ENCODE results near the gene SLC35E4. TPM values are rescaled to one million over a fixed set of nuclear protein-coding genes. Genes with fewer than 3 reads are reported as not detected.
A peak's percentile ranks its signal among the peaks of the same experiment; 100 is the strongest.
"Not testable (repeated sequence)": the region's sequence is repeated elsewhere in the genome, so short reads cannot be mapped to it uniquely, and the experiment has no call there.

The SLC35E4 gene
- total RNA-seq, 2 donors from 2014 or later = 5.8 to 16.1 TPM

DNA sequence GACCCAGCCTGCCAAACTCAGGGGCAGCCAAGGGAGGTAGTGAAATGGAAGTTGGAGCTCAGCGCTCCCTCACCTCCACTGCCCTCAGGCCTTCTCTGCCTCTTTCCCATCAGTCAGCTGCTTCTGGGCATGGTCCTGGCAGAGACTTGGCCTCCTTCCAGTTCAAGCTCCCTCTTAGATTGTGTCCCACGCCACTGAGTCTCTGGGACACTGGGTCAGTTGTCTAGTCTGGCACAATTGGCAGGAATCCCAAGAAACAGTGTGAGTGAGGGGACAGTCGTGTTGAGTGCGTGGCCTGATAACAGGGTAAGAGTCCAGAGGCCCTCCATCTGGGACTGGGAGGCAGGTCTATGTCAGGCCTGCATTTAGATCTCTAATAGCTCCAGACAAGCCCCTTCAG is 7.1 kb upstream of the SLC35E4 start:
- no peak overlapping the region for H3K4me3 Mint-ChIP-seq
- H3K9me3 Mint-ChIP-seq = no peaks in the 10 kb centered on the region
- no peaks in the 10 kb centered on the region for H3K4me1 Mint-ChIP-seq
- H3K27me3 Mint-ChIP-seq = no peaks in the 10 kb centered on the region
- H3K27ac Mint-ChIP-seq = no peak overlapping the region
- no peak for ATAC-seq (replicated peaks)
- H3K36me3 Mint-ChIP-seq (ENCODE audit: low read depth) = no peaks in the 10 kb centered on the region

GRCh38 chr22:30631469-30631868 is 4.1 kb upstream of the SLC35E4 start:
- not testable (repeated sequence) for H3K27ac Mint-ChIP-seq, H3K4me3 Mint-ChIP-seq

DNA sequence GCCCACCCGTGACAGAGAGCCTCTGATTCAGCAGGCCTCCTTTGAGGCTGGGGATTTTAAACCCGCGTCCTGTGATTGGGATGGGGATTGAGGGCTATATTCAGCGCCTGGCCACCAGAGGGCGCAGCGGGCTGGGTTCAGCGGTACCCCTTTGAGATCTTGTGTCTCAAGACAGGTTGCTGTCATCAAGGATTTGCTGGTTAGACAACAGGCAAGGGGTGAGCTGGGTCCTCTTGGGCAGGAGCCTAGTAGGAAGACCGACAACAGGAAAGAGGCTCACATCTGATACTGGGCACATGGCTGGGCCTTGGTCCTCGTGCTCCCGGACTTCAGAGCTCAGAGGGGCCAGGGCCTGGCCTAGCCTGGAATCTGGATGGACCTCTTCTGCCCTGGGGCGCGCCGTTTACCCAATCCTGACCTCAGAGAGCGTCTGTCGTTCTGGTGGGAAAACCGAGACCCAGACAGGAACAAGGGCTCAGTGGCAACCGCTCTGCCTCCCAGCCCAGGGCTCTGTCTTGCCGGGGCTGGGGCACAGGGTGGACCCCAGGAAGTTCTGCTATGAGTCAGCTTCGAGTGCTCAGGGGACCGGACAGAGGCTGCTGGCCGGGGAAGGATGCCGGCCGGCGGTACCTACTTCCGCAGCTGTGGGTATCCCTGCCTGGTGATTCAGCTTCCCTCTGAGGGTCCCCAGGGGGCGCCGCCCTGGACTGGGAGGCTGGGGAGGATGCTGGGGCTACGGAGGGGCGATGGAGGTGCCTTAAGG is 929 bp upstream of the SLC35E4 start:
- Mint-ChIP-seq H3K4me3 (peak overlapping the region; percentile 85), H3K9me3 (no peaks in the 10 kb centered on the region), H3K4me1 (peaks cover 10% of the 10 kb centered on the region), H3K36me3 (ENCODE audit: low read depth) (no peaks in the 10 kb centered on the region), H3K27ac (peak overlapping the region; percentile 94), H3K27me3 (no peaks in the 10 kb centered on the region)
- ATAC-seq (replicated peaks) = peak; percentile 79

More at GRCh38 chr22:30631469-30631868, 4.1 kb upstream of the SLC35E4 start:
- not testable (repeated sequence) for H3K9me3 Mint-ChIP-seq; H3K4me1 Mint-ChIP-seq; H3K36me3 Mint-ChIP-seq (ENCODE audit: low read depth); ATAC-seq (replicated peaks); H3K27me3 Mint-ChIP-seq

DNA sequence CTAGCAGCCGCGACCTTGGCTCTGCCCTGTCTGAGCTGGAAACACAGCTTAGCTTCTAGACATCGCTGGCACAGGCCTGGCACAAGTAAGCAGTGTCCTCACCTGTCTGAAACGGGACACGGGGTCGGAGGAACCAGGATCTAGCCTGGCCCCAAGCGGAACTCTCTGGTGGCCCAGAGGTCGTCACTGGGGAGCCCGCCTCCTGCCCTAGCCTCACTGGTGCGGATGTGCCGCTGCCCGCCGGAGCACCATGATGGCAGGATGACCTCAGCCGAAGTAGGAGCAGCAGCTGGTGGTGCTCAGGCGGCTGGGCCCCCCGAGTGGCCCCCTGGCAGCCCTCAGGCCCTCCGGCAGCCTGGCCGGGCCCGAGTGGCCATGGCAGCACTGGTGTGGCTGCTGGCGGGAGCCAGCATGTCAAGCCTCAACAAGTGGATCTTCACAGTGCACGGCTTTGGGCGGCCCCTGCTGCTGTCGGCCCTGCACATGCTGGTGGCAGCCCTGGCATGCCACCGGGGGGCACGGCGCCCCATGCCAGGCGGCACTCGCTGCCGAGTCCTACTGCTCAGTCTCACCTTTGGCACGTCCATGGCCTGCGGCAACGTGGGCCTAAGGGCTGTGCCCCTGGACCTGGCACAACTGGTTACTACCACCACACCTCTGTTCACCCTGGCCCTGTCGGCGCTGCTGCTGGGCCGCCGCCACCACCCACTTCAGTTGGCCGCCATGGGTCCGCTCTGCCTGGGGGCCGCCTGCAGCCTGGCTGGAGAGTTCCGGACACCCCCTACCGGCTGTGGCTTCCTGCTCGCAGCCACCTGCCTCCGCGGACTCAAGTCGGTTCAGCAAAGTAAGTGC is 871 bp downstream of the SLC35E4 start:
- Mint-ChIP-seq H3K9me3 (no peaks in the 10 kb centered on the region), H3K4me3 (peak overlapping the region; percentile 85), H3K27me3 (no peaks in the 10 kb centered on the region), H3K27ac (peak overlapping the region; percentile 82), H3K36me3 (ENCODE audit: low read depth) (no peaks in the 10 kb centered on the region), H3K4me1 (peaks cover 10% of the 10 kb centered on the region)
- ATAC-seq (replicated peaks) = peak; percentile 3

DNA sequence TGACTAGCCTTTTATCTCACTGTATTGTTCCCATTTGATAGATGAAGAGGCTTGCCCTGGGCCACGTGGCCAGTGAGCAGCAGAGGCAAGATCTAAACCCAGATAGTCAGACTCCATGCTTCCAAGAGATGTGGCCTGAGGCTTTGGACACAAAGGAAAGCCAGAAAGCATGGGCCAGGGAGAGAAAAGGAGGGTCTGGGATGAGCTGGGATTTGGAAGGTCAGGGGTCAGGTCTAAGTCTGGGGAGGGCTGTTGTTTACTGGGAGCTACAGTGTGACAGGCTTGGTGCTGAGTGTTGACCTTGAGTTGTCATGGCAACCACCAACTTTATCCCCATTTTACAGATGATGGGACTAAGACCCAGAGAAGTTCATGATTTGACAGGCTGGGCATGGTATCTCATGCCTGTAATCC is 2.1 kb downstream of the SLC35E4 start:
- Mint-ChIP-seq H3K9me3 (no peaks in the 10 kb centered on the region), H3K27ac (peak overlapping the region; percentile 15), H3K27me3 (no peaks in the 10 kb centered on the region), H3K4me3 (peak overlapping the region; percentile 85), H3K4me1 (peaks cover 10% of the 10 kb centered on the region), H3K36me3 (ENCODE audit: low read depth) (no peaks in the 10 kb centered on the region)
- ATAC-seq (replicated peaks) = no peak

DNA sequence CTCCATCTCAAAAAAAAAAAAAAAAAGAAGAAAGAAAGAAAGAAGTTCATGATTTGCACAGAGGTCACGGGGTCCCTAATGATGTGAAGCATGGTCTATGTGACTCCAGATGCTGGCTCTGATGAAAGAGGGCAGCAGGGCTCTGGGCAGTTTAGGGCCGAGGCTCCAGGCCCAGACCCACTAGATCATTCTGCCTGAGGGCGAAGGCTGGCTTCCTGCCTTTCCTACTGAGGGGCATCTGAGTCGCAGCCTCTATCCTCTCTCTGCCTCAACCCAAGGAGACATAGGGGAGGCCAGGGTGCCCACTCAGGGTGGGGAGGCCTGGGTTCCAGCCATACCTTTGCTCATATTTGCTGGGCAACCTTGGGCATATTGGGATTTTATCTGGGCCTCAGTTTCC is 4.8 kb downstream of the SLC35E4 start:
- ATAC-seq (replicated peaks) = no peak
- Mint-ChIP-seq H3K27ac (no peak overlapping the region), H3K36me3 (ENCODE audit: low read depth) (no peaks in the 10 kb centered on the region), H3K4me3 (no peak overlapping the region), H3K27me3 (no peaks in the 10 kb centered on the region), H3K4me1 (peaks cover 24% of the 10 kb centered on the region), H3K9me3 (no peaks in the 10 kb centered on the region)

DNA sequence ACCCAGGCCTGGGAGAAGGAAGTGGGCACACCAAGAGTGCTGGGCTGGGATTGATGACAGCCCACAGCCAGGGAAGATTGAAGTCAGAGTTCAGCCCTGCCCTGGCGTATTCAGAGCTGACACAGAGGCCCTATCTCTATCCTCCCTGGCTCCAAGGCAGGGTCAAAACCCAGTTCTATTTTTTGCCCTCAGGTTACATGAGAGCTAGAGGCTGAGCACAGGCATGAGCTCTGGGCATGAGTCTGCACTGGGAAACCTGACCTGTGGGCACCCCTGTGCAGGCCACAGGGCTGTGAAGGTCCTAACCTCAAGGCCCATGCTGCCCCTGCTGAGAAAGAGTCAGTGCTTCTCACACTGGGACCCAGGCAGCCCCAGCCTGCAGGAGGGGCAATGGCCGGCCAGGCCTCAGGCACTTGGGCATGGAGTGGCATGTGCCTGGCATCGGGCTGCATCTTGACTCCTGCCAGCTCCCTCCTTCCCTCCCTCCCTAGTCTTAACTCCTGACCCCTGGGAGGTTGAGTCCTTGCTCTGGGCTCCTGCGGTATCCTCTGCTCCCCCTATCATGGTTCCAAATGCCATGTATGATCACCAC is 5.4 kb downstream of the SLC35E4 start:
- H3K4me1 Mint-ChIP-seq = peaks cover 24% of the 10 kb centered on the region
- no peak for ATAC-seq (replicated peaks)

GRCh38 chr22:30643055-30643875 is 7.7 kb downstream of the SLC35E4 start:
- Mint-ChIP-seq H3K9me3 (no peaks in the 10 kb centered on the region), H3K27ac (peak overlapping the region; percentile 96), H3K36me3 (ENCODE audit: low read depth) (no peaks in the 10 kb centered on the region), H3K4me3 (peak overlapping the region; percentile 71), H3K27me3 (no peaks in the 10 kb centered on the region), H3K4me1 (peaks cover 23% of the 10 kb centered on the region)
- ATAC-seq (replicated peaks) = no peak

More for the DNA sequence above, 5.4 kb downstream of the SLC35E4 start:
- no peak overlapping the region for H3K4me3 Mint-ChIP-seq
- H3K9me3 Mint-ChIP-seq = no peaks in the 10 kb centered on the region
- no peak overlapping the region for H3K27ac Mint-ChIP-seq
- H3K27me3 Mint-ChIP-seq = no peaks in the 10 kb centered on the region
- no peaks in the 10 kb centered on the region for H3K36me3 Mint-ChIP-seq (ENCODE audit: low read depth)

GRCh38 chr22:30646518-30647160 is 11.1 kb downstream of the SLC35E4 start:
- no peaks in the 10 kb centered on the region for H3K9me3 Mint-ChIP-seq

GRCh38 chr22:30647536-30647935 is 12.0 kb downstream of the SLC35E4 start:
- Mint-ChIP-seq H3K9me3 (no peaks in the 10 kb centered on the region), H3K4me1 (peaks cover 34% of the 10 kb centered on the region), H3K27me3 (no peaks in the 10 kb centered on the region), H3K36me3 (ENCODE audit: low read depth) (no peaks in the 10 kb centered on the region), H3K4me3 (no peak overlapping the region), H3K27ac (peak overlapping the region; percentile 91)
- no peak for ATAC-seq (replicated peaks)

More at GRCh38 chr22:30646518-30647160, 11.1 kb downstream of the SLC35E4 start:
- H3K36me3 Mint-ChIP-seq (ENCODE audit: low read depth) = no peaks in the 10 kb centered on the region
- H3K27me3 Mint-ChIP-seq = no peaks in the 10 kb centered on the region
- peaks cover 34% of the 10 kb centered on the region for H3K4me1 Mint-ChIP-seq
- ATAC-seq (replicated peaks) = no peak
- no peak overlapping the region for H3K4me3 Mint-ChIP-seq
- no peak overlapping the region for H3K27ac Mint-ChIP-seq

DNA sequence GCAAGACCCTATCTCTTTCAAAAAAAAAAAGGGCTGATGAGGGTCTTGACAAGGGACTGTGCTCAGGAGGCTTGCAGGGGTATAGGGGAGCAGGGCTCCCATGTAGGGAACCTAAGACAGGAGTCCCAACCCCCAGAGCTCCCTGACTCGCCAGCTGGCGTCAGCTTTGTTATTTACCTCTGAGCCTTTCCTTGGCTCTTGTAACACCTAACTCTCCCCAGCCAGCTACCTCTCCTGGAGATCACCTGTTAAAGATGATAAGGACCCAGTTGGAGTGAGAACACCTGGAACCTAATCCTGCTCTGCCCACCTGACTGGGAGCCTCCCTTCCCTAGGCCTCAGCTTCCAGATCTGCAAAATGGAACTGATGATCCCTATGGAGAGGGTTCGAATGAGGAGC is 13.2 kb downstream of the SLC35E4 start:
- no peaks in the 10 kb centered on the region for H3K27me3 Mint-ChIP-seq
- no peaks in the 10 kb centered on the region for H3K9me3 Mint-ChIP-seq
- H3K4me3 Mint-ChIP-seq = peak overlapping the region; percentile 54
- no peaks in the 10 kb centered on the region for H3K36me3 Mint-ChIP-seq (ENCODE audit: low read depth)
- ATAC-seq (replicated peaks) = no peak
- peak overlapping the region; percentile 91 for H3K27ac Mint-ChIP-seq
- H3K4me1 Mint-ChIP-seq = peaks cover 25% of the 10 kb centered on the region

DNA sequence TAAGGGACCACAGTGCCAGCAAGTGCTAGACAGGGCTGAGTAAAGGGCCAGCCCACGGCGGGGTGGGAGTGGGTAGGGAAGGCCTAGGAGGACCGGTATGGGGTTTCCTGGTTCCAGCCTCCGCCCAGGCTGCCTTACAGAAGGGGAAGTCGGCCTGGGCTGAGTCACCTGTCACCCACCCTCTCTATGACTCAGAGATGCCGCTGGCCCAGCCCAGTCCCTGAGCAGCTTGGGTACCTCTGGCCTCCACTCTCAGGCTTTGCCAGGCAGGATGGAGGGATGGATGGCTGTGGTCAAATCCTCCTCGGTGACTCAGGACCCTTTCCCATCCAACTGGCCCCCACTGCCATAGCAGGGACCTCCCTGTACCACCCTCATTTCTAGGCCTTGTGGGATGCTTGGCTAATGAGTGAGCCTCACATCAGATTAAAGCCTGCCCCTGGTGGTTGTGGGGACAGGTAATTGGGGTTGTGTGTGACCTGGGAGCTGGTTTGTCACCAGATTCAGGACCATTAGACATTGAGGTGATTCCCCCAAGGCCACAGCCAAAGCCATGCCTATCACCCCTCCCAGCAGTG is 13.9 kb downstream of the SLC35E4 start:
- Mint-ChIP-seq H3K36me3 (ENCODE audit: low read depth) (no peaks in the 10 kb centered on the region), H3K4me3 (peak overlapping the region; percentile 54), H3K27me3 (no peaks in the 10 kb centered on the region), H3K27ac (peak overlapping the region; percentile 91), H3K9me3 (no peaks in the 10 kb centered on the region), H3K4me1 (peaks cover 20% of the 10 kb centered on the region)
- peak; percentile 98 for ATAC-seq (replicated peaks)

GRCh38 chr22:30650508-30651116 is 15.0 kb downstream of the SLC35E4 start:
- no peaks in the 10 kb centered on the region for H3K27me3 Mint-ChIP-seq
- ATAC-seq (replicated peaks) = no peak

More at GRCh38 chr22:30650508-30651116, 15.0 kb downstream of the SLC35E4 start:
- Mint-ChIP-seq H3K36me3 (ENCODE audit: low read depth) (no peaks in the 10 kb centered on the region), H3K4me3 (no peak overlapping the region), H3K4me1 (peaks cover 16% of the 10 kb centered on the region), H3K9me3 (no peaks in the 10 kb centered on the region), H3K27ac (no peak overlapping the region)

Data from activated T-helper 17 cell treated with anti-CD3 and anti-CD28 coated beads, Interleukin-2, amount 50 U/mL, for 72 hours (primary cell).